HepG2 (cell line): ENCODE measurements around the gene PLPP3. TPM values are rescaled to one million over a fixed set of nuclear protein-coding genes. Genes with fewer than 3 reads are reported as not detected.

ENCODE experiments used
- ATAC-seq: fragments of 200-7000 bp; cut with Tn5 transposase; 3 replicates; pipeline ENCODE4 v1.9.1; 2020; ENCODE audit warnings: mild to moderate bottlenecking, moderate library complexity
- BruUV-seq: library from RNA; stranded (reverse); fragments of 400-500 nt; replicated peaks from 2 replicates; lab custom pipeline; 2021; lab: Mats Ljungman, UMichigan
- CTCF ChIA-PET: fragments of 300-600 bp; formaldehyde crosslinking; extraction: SDS; loops from one replicate; lab custom pipeline; 2021; ENCODE audit warnings: low total read pairs, inconsistent platforms, low intra/inter-chr PET ratio; lab: Yijun Ruan, JAX
- POLR2A ChIA-PET: fragments of 350-600 bp; sonication (Branson Sonifier 250); formaldehyde crosslinking; loops from one replicate; lab custom pipeline; 2020; ENCODE audit warnings: antibody characterized with exemption, inconsistent platforms; lab: Yijun Ruan, JAX
- DNase-seq: peaks from one replicate; pipeline ENCODE4 v3.0.0-alpha.2; 2015; ENCODE audit warnings: low spot score
- FAIRE-seq: peaks from 3 replicates; lab custom pipeline; 2011; peaks lifted over from hg19 to GRCh38; lab: Jason Lieb, UNC
- H2AFZ ChIP-seq: one replicate; pipeline ENCODE4 v1.6.1; 2011; ENCODE audit warnings: low read length, inconsistent platforms
- H3K27ac ChIP-seq: fragments of 300-600 bp; 3 replicates; pipeline ENCODE4 v1.8.0; 2011; ENCODE audit warnings: mixed run types, mild to moderate bottlenecking, mixed read lengths, low read length, inconsistent platforms; ENCODE audit not compliant: insufficient read depth; ENCODE audit errors: extremely low read length
- H3K27me3 ChIP-seq, 2 experiments: fragments of 200-600 bp in 1 of 2; 2 replicates in 1 of 2; 3 replicates in 1 of 2; pipeline versions ENCODE4 v1.6.0 to v1.8.0; 2011; ENCODE audit warnings: low read length in 2 of 2, mild to moderate bottlenecking in 2 of 2, moderate library complexity in 2 of 2, inconsistent platforms in 1 of 2; ENCODE audit not compliant: insufficient read depth in 2 of 2, control insufficient read depth in 1 of 2
- H3K36me3 ChIP-seq, 2 experiments: fragments of 200-600 bp in 1 of 2; replicated peaks in 1 of 2; 2 replicates in 1 of 2; 3 replicates in 1 of 2; pipeline versions ENCODE4 v1.5.1 to v1.8.0; 2011; ENCODE audit warnings: low read length in 2 of 2, inconsistent platforms in 1 of 2; ENCODE audit not compliant: insufficient read depth in 2 of 2, control insufficient read depth in 1 of 2
- H3K4me1 ChIP-seq: 2 replicates; pipeline ENCODE4 v1.5.1; 2012; ENCODE audit warnings: low read length, inconsistent platforms; ENCODE audit not compliant: insufficient read depth
- H3K4me2 ChIP-seq: 2 replicates; pipeline ENCODE4 v1.6.0; 2011; ENCODE audit warnings: low read depth, low read length, inconsistent platforms
- H3K4me3 ChIP-seq, 3 experiments: fragments of 200-600 bp in 1 of 3; sonication (generic), shearing (Covaris generic) in 1 of 3; replicated peaks in 1 of 3; 2 replicates each; pipeline ENCODE4 v1.5.1; 2011 to 2016; ENCODE audit warnings: low read length in 3 of 3, inconsistent platforms in 2 of 3, low read depth in 2 of 3, mild to moderate bottlenecking in 2 of 3, control low read depth in 1 of 3, mixed read lengths in 1 of 3; ENCODE audit not compliant: insufficient read depth in 1 of 3
- H3K79me2 ChIP-seq: one replicate; pipeline ENCODE4 v1.6.1; 2011; ENCODE audit warnings: low read length, inconsistent platforms; ENCODE audit not compliant: insufficient read depth
- H3K9ac ChIP-seq: 2 replicates; pipeline ENCODE4 v1.6.0; 2011; ENCODE audit warnings: mild to moderate bottlenecking, low read depth, low read length, inconsistent platforms; ENCODE audit not compliant: insufficient read depth
- H3K9me3 ChIP-seq: 2 replicates; pipeline ENCODE4 v1.5.1; 2012; ENCODE audit warnings: mild to moderate bottlenecking, low read length
- H4K20me1 ChIP-seq: 2 replicates; pipeline ENCODE4 v1.6.0; 2011; ENCODE audit warnings: inconsistent platforms, mild to moderate bottlenecking, low read length, moderate library complexity; ENCODE audit not compliant: insufficient read depth
- CCAR2 ChIP-seq: fragments of 200-400 bp; formaldehyde crosslinking; optimal IDR thresholded peaks from 2 replicates; pipeline ENCODE3; 2018; ENCODE audit warnings: low read depth, mild to moderate bottlenecking, low read length, moderate library complexity
- GFI1 ChIP-seq: sonication (generic); formaldehyde crosslinking; IDR thresholded peaks from 2 replicates; pipeline ENCODE4 v1.5.0; 2020; ENCODE audit warnings: missing genetic modification reagents, mild to moderate bottlenecking, borderline replicate concordance
- JUND ChIP-seq: sonication (generic); formaldehyde crosslinking; IDR thresholded peaks from 2 replicates; pipeline ENCODE4 v1.8.0; 2022; ENCODE audit warnings: mild to moderate bottlenecking, missing genetic modification reagents
- PAX8 ChIP-seq: sonication (generic); formaldehyde crosslinking; IDR thresholded peaks from 2 replicates; pipeline ENCODE4 v1.8.0; 2022; ENCODE audit warnings: mild to moderate bottlenecking, missing genetic modification reagents, borderline replicate concordance
- RFXANK ChIP-seq: IDR thresholded peaks from 2 replicates; pipeline ENCODE4 v1.6.1; 2016
- SRF ChIP-seq: IDR thresholded peaks from 2 replicates; pipeline ENCODE4 v1.6.1; 2011; ENCODE audit warnings: mild to moderate bottlenecking, low read depth, low read length, moderate library complexity
- TOE1 ChIP-seq: sonication (generic); formaldehyde crosslinking; IDR thresholded peaks from 2 replicates; pipeline ENCODE4 v1.4.0; 2020; ENCODE audit warnings: mild to moderate bottlenecking, missing genetic modification reagents
- ZBTB33 ChIP-seq: sonication (generic); formaldehyde crosslinking; IDR thresholded peaks from 2 replicates; pipeline ENCODE4 v1.4.0; 2020; ENCODE audit warnings: missing genetic modification reagents
- ZNF430 ChIP-seq: sonication (generic); formaldehyde crosslinking; IDR thresholded peaks from 2 replicates; pipeline ENCODE4 v1.9.0; 2021; ENCODE audit warnings: mild to moderate bottlenecking, missing genetic modification reagents
- ZNF644 ChIP-seq: IDR thresholded peaks from 2 replicates; pipeline ENCODE4 v1.6.1; 2016; ENCODE audit warnings: low read depth
- ZSCAN21 ChIP-seq: sonication (generic); formaldehyde crosslinking; IDR thresholded peaks from 2 replicates; pipeline ENCODE4 v1.8.0; 2022; ENCODE audit warnings: mild to moderate bottlenecking, missing genetic modification reagents, moderate library complexity, borderline replicate concordance
- ZSCAN9 ChIP-seq: IDR thresholded peaks from 2 replicates; pipeline ENCODE4 v1.6.1; 2016; ENCODE audit warnings: borderline replicate concordance
- WGBS: methylation state at CpG from one replicate; pipeline ENCODE4 v1.1.6; 2017; ENCODE audit warnings: low lambda C conversion rate; 5-methylcytosine and 5-hydroxymethylcytosine counted together
- in situ Hi-C: cut with HindIII; loops from 2 replicates; pipeline ENCODE4 v1.10.0; 2017; ENCODE audit warnings: low pct_unique_long_range_greater_than_20kb; ENCODE audit not compliant: extremely low pct_ligation_motif_present
- intact Hi-C: fragments of 100-400 bp; cut with micrococcal nuclease; formaldehyde crosslinking; loops from one replicate; pipeline ENCODE4 v1.10.0; 2022; ENCODE audit not compliant: unreplicated experiment
- polyA plus RNA-seq, 8 experiments: library from polyadenylated mRNA; depleted of rRNA in 3 of 8; stranded (reverse) in 7 of 8; unstranded in 1 of 8; fragments of >200 nt; fragmentation: Illumina TruSeq in 4 of 8; extraction: Trizol in 4 of 8; gene quantifications; 2 replicates each; pipeline versions ENCODE4 v1.2.1 to v1.2.3, GENCODE V29; 2011 to 2016; ENCODE audit warnings: low read depth in 4 of 8, missing spikeins in 1 of 8, mixed read lengths in 1 of 8; ENCODE audit not compliant: insufficient read depth in 1 of 8
- total RNA-seq, 5 experiments: library from RNA; depleted of rRNA; stranded (reverse); fragments of >200 nt; fragmentation: Illumina TruSeq; extraction: Trizol; gene quantifications; 2 replicates each; pipeline ENCODE4 v1.2.3, GENCODE V29; 2016; ENCODE audit warnings: low read depth in 1 of 5

Gene PLPP3
- total and polyA plus RNA-seq, 2 of the 13 experiments (the other 11 are each of a cell fraction or from before 2014, with no cell fraction given): 49.7 to 65.8 TPM

- in situ Hi-C loops (no loop called here), intact Hi-C loops (no loop called here)
- no peak overlapping the region for H3K4me3 ChIP-seq
- no peak for FAIRE-seq
- peak overlapping the region; percentile 9 for H3K27ac ChIP-seq
- H3K9ac ChIP-seq: no peak overlapping the region
- H3K79me2 ChIP-seq: peaks cover 100% of the 10 kb centered on the region
- WGBS: 95% methylated on average over 2 of the region's 2 CpGs
- ChIA-PET CTCF (no interaction called here), POLR2A (no interaction called here)
- H4K20me1 ChIP-seq: peaks cover 25% of the 10 kb centered on the region
- ATAC-seq: no peak
- H3K9me3 ChIP-seq: no peaks in the 10 kb centered on the region
- no peaks in the 10 kb centered on the region; a peak in 2 of 5 replicates for H3K36me3 ChIP-seq
- DNase-seq: no peak
- no TSS peak for BruUV-seq
- H2AFZ ChIP-seq: no peak overlapping the region
- no peak overlapping the region for H3K4me2 ChIP-seq
- peaks cover 100% of the 10 kb centered on the region for H3K4me1 ChIP-seq
- no peaks in the 10 kb centered on the region for H3K27me3 ChIP-seq
- TF ChIP-seq ZNF644 (CRISPR knock-in tag) (peak; percentile 61; the same call in 1 of the 2 replicates), ZSCAN9 (CRISPR knock-in tag) (0 out of 2 replicates have a peak, but pooled peaks have one; percentile 42), ZSCAN21 (CRISPR knock-in tag) (peak; percentile 93), PAX8 (CRISPR knock-in tag) (no peak), GFI1 (CRISPR knock-in tag) (no peak), ZNF430 (CRISPR knock-in tag) (no peak)
Observed at GRCh38 chr1:56543783-56544612, 35.4 kb downstream of the PLPP3 start.

GRCh38 chr1:56542651-56543050, 36.7 kb downstream of the PLPP3 start:
- H3K27ac ChIP-seq: no peak overlapping the region
- TF ChIP-seq TOE1 (no peak), RFXANK (no peak), CCAR2 (no peak), JUND (CRISPR knock-in tag) (no peak), ZBTB33 (CRISPR knock-in tag) (no peak), SRF (no peak)

More at GRCh38 chr1:56542651-56543050, 36.7 kb downstream of the PLPP3 start:
- CTCF ChIA-PET: no interaction called here
- no peaks in the 10 kb centered on the region for H3K9me3 ChIP-seq
- in situ Hi-C loops: no loop called here
- peaks cover 100% of the 10 kb centered on the region for H3K4me1 ChIP-seq
- ATAC-seq: no peak
- no peak overlapping the region for H3K9ac ChIP-seq
- no peak overlapping the region for H3K4me3 ChIP-seq
- 96% methylated on average over 5 of the region's 5 CpGs for WGBS
- BruUV-seq: no TSS peak
- DNase-seq: no peak
- FAIRE-seq: no peak
- no peaks in the 10 kb centered on the region for H3K27me3 ChIP-seq
- no peak overlapping the region for H3K4me2 ChIP-seq
- H2AFZ ChIP-seq: no peak overlapping the region
- POLR2A ChIA-PET: no interaction called here
- intact Hi-C loops: no loop called here
- no peaks in the 10 kb centered on the region; a peak in 1 of 5 replicates for H3K36me3 ChIP-seq
- H4K20me1 ChIP-seq: peaks cover 16% of the 10 kb centered on the region
- peaks cover 100% of the 10 kb centered on the region for H3K79me2 ChIP-seq
